ENCODE data around the gene MAGT1. TPM values are rescaled to one million over a fixed set of nuclear protein-coding genes. Genes with fewer than 3 reads are reported as not detected.
"Not testable (repeated sequence)": the region's sequence is repeated elsewhere in the genome, so short reads cannot be mapped to it uniquely, and the experiment has no call there.

MAGT1 gene
- total RNA-seq, 4 donors from 2014 or later = 25.1 to 49.2 (median 34.2) TPM

DNA sequence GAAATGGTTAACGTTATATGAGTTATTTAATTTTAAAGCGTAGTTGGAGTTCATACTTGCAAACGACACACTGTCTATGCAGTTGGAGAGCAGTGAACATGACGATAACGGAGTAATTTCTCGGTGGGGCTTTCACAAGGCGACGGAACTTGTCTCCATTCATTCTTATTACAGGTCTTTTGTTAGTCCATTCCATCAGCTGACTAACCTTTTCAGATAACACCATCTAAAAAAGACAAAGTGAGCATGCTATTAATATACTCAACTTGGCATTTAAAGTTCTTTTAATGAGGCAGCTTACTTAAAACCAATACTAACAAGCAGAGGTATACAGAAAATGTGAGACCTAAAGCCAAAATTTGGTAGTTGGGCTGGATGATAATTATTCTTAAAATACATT, 19.9 kb downstream of the MAGT1 start:
- no peak overlapping the region for H3K4me3 ChIP-seq
- in situ Hi-C loops (cut with MboI; ENCODE audit: low pct_ligation_motif_present in 1 of 4, low pct_unique_long_range_greater_than_20kb in 1 of 4, low sequenced_read_pairs in 3 of 4) = loop anchor here in 1 of 4 donors (25.0 kb wide), 1 partner anchor 238 kb away; no protein-coding TSS in a partner anchor
- no peaks in the 10 kb centered on the region for H3K9me3 ChIP-seq
- 98% methylated on average over 8 of the region's 8 CpGs; no CpG with 5 or more reads in 1 of the 2 donors for WGBS, 2 donors (ENCODE audit: low coverage in 1 of 2)
- DNase-seq = no peak
- no peaks in the 10 kb centered on the region for H3K36me3 ChIP-seq
- no peaks in the 10 kb centered on the region for H3K4me1 ChIP-seq
- H3K27me3 ChIP-seq = no peaks in the 10 kb centered on the region
- H3K27ac ChIP-seq = no peak overlapping the region
- intact Hi-C loops (cut with DNase I; ENCODE audit: low total_unique reads) = no loop called here
- TF ChIP-seq POLR2A (IDR thresholded peaks at IDR 0.05) = no peak
- TF ChIP-seq EP300 (IDR thresholded peaks at IDR 0.05; ENCODE audit: low read depth) = no peak
- no peak for TF ChIP-seq POLR2AphosphoS5 (IDR thresholded peaks at IDR 0.05)
- TF ChIP-seq, protein P1, sequence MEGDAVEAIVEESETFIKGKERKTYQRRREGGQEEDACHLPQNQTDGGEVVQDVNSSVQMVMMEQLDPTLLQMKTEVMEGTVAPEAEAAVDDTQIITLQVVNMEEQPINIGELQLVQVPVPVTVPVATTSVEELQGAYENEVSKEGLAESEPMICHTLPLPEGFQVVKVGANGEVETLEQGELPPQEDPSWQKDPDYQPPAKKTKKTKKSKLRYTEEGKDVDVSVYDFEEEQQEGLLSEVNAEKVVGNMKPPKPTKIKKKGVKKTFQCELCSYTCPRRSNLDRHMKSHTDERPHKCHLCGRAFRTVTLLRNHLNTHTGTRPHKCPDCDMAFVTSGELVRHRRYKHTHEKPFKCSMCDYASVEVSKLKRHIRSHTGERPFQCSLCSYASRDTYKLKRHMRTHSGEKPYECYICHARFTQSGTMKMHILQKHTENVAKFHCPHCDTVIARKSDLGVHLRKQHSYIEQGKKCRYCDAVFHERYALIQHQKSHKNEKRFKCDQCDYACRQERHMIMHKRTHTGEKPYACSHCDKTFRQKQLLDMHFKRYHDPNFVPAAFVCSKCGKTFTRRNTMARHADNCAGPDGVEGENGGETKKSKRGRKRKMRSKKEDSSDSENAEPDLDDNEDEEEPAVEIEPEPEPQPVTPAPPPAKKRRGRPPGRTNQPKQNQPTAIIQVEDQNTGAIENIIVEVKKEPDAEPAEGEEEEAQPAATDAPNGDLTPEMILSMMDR (IDR thresholded peaks at IDR 0.05) = no peak

DNA sequence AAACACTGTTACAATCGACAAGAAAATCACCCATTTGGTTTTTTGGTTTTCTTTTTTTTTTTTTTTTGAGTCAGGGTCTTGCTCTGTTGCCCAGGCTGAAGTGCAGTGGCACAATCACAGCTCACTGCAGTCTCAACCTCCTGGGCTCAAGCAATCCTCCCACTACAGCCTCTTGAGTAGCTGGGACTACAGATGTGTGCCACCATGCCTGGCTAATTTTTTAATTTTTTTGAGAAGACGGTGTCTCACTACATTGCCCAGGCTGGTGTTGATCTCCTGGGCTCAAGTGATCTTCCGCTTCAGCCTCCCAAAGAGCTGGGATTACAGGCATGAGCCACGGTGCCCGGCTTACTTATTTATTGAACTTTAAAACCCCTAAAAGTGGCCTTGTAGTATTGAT, 63.7 kb downstream of the MAGT1 start:
- H3K4me1 ChIP-seq; H3K36me3 ChIP-seq; intact Hi-C loops (cut with DNase I; ENCODE audit: low total_unique reads); in situ Hi-C loops (cut with MboI; ENCODE audit: low pct_ligation_motif_present in 1 of 4, low pct_unique_long_range_greater_than_20kb in 1 of 4, low sequenced_read_pairs in 3 of 4); DNase-seq; H3K9me3 ChIP-seq; H3K4me3 ChIP-seq; H3K27me3 ChIP-seq; H3K27ac ChIP-seq: not testable (repeated sequence)
- 93% methylated on average over 3 to 5 of the region's 5 CpGs for WGBS, 2 donors (ENCODE audit: low coverage in 1 of 2)

DNA sequence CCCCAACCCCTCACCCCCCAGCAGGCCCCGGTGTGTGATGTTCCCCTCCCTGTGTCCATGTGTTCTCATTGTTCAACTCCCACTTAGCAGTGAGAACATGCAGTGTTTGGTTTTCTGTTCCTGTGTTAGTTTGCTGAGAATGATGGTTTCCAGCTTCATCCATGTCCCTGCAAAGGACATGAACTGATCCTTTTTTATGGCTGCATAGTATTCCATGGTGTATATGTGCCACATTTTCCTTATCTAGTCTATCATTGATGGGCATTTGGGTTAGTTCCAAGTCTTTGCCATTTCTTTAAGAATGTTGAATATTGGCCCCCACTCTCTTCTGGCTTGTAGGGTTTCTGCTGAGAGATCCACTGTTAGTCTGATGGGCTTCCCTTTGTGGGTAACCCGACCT, 73.2 kb downstream of the MAGT1 start:
- in situ Hi-C loops (cut with MboI; ENCODE audit: low pct_ligation_motif_present in 1 of 4, low pct_unique_long_range_greater_than_20kb in 1 of 4, low sequenced_read_pairs in 3 of 4); H3K27me3 ChIP-seq; H3K9me3 ChIP-seq; intact Hi-C loops (cut with DNase I; ENCODE audit: low total_unique reads); DNase-seq; H3K4me1 ChIP-seq; H3K4me3 ChIP-seq; H3K27ac ChIP-seq; H3K36me3 ChIP-seq: not testable (repeated sequence)
- 95% methylated on average over 2 of the region's 2 CpGs; no CpG with 5 or more reads in 1 of the 2 donors for WGBS, 2 donors (ENCODE audit: low coverage in 1 of 2)

DNA sequence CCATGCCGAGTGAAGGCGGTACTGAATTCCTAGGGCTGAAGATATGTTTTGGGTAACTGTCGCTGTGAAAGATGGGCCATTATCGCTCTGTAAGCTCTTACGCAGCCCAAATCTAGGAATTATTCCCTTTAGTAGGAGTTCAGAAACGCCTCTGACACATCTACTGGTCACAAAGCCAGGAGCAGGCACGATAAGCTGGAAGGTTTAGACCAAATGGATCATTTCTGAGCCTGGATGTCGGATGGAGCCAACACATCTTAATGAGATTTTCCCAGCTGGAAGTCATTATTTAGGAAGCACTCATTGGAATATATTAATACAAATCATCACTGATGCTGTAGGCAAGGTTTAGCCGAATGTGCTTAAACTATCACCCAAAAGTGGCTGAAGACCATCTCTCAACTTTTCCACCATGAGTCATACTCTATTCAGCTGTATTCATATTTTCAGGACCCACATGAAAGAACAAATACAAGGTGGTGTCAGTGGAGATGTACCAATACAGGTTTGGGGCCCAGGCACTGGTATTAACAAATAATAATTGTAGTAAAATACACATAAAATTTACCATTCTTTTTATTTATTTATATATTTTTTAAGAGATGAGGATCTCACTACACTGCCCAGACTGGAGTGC, 75.0 kb downstream of the MAGT1 start:
- Histone ChIP-seq H3K27ac (no peak overlapping the region), H3K4me3 (no peak overlapping the region), H3K36me3 (no peaks in the 10 kb centered on the region), H3K4me1 (no peaks in the 10 kb centered on the region), H3K9me3 (no peaks in the 10 kb centered on the region), H3K27me3 (no peaks in the 10 kb centered on the region)
- WGBS, 2 donors (ENCODE audit: low coverage in 1 of 2) = 73% methylated on average over 9 of the region's 9 CpGs; no CpG with 5 or more reads in 1 of the 2 donors
- in situ Hi-C loops (cut with MboI; ENCODE audit: low pct_ligation_motif_present in 1 of 4, low pct_unique_long_range_greater_than_20kb in 1 of 4, low sequenced_read_pairs in 3 of 4) = no loop called here
- intact Hi-C loops (cut with DNase I; ENCODE audit: low total_unique reads) = no loop called here
- TF ChIP-seq EP300 (IDR thresholded peaks at IDR 0.05; ENCODE audit: low read depth) (no peak), POLR2AphosphoS5 (IDR thresholded peaks at IDR 0.05) (no peak), POLR2A (IDR thresholded peaks at IDR 0.05) (no peak)
- TF ChIP-seq, protein P1 (IDR thresholded peaks at IDR 0.05) = no peak
- DNase-seq = no peak

DNA sequence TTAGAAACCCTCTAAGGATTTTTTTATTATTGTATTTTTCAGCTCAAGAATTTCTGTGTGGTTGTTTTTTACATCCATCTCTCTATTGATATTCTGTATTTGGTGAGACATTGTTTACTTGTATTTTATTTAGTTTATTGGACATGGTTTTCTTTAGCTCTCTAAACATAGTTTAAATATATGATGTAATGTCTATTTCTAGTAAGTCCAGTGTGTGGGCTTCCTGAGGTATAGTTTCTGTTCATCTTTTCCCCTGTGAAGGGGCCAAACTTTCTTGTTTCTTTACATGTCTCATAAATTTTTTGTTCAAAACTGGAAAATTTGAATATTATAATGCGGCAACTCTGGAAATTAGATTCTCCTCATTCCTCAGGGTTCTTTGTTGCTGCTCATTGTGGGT, 81.0 kb downstream of the MAGT1 start:
- H3K4me1 ChIP-seq = no peaks in the 10 kb centered on the region

More for the DNA sequence above, 81.0 kb downstream of the MAGT1 start:
- no peak overlapping the region for H3K27ac ChIP-seq
- TF ChIP-seq, protein P1 (IDR thresholded peaks at IDR 0.05) = no peak
- TF ChIP-seq POLR2AphosphoS5 (IDR thresholded peaks at IDR 0.05) (no peak), POLR2A (IDR thresholded peaks at IDR 0.05) (no peak), EP300 (IDR thresholded peaks at IDR 0.05; ENCODE audit: low read depth) (no peak)
- no peaks in the 10 kb centered on the region for H3K9me3 ChIP-seq
- 79% methylated on average over 1 of the region's 1 CpG; no CpG with 5 or more reads in 1 of the 2 donors for WGBS, 2 donors (ENCODE audit: low coverage in 1 of 2)
- DNase-seq = no peak
- no peaks in the 10 kb centered on the region for H3K27me3 ChIP-seq
- no peak overlapping the region for H3K4me3 ChIP-seq
- H3K36me3 ChIP-seq = no peaks in the 10 kb centered on the region
- in situ Hi-C loops (cut with MboI; ENCODE audit: low pct_ligation_motif_present in 1 of 4, low pct_unique_long_range_greater_than_20kb in 1 of 4, low sequenced_read_pairs in 3 of 4) (no loop called here), intact Hi-C loops (cut with DNase I; ENCODE audit: low total_unique reads) (no loop called here)
